Measurements from ENCODE around the gene CHST15.

- TF ChIP-seq, protein P1, sequence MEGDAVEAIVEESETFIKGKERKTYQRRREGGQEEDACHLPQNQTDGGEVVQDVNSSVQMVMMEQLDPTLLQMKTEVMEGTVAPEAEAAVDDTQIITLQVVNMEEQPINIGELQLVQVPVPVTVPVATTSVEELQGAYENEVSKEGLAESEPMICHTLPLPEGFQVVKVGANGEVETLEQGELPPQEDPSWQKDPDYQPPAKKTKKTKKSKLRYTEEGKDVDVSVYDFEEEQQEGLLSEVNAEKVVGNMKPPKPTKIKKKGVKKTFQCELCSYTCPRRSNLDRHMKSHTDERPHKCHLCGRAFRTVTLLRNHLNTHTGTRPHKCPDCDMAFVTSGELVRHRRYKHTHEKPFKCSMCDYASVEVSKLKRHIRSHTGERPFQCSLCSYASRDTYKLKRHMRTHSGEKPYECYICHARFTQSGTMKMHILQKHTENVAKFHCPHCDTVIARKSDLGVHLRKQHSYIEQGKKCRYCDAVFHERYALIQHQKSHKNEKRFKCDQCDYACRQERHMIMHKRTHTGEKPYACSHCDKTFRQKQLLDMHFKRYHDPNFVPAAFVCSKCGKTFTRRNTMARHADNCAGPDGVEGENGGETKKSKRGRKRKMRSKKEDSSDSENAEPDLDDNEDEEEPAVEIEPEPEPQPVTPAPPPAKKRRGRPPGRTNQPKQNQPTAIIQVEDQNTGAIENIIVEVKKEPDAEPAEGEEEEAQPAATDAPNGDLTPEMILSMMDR (conservative IDR thresholded peaks at IDR 0.05; ENCODE audit: low read length): no peak
- no peak for TF ChIP-seq EZH2phosphoT487 (IDR thresholded peaks at IDR 0.05; ENCODE audit: borderline replicate concordance, low read depth, low read length)
Observed at GRCh38 chr10:124068929-124069328, 24.5 kb downstream of the CHST15 start.
